ENCODE results near the gene CACNA2D3.

CACNA2D3 gene

DNA sequence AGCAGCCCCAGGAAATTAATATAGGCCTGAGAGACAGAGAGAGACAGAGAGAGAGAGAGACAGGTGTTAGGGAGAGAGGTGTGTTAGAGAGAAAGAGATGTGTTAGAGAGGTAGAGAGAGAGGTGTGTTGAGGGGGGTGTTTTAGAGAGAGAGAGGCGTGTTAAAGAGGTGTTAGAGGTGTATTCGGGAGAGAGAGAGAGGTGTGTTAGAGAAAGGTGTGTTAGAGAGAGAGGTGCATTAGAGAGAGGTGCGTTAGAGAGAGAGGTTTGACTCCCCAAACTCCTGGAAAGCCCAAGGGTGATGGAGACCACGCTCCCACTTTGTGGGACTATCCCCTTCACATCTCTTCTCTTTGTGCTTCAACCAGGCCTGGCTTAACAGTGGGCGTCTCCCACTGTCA, 95.5 kb downstream of the CACNA2D3 start:
- DNase-seq (ENCODE audit: low spot score) = no peak

DNA sequence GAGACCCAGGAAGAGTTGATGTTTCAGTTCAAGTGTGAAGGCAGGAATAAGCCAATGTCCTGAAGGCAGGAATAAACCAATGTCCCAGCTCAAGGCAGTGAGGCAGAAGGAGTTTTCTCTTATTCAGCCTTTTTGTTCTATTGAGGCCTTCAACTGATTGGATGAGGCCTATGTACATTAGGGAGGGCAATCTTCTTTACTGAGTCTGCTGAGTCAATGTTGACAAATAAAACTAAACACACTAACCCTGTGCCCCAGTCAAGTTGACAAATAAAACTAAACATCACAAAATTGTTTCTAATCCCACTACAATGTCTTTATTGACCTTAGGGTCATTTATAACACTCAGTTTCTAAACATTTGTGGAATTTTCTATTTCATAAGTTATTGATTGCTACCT, 100.0 kb downstream of the CACNA2D3 start:
- DNase-seq (ENCODE audit: low spot score) = no peak

DNA sequence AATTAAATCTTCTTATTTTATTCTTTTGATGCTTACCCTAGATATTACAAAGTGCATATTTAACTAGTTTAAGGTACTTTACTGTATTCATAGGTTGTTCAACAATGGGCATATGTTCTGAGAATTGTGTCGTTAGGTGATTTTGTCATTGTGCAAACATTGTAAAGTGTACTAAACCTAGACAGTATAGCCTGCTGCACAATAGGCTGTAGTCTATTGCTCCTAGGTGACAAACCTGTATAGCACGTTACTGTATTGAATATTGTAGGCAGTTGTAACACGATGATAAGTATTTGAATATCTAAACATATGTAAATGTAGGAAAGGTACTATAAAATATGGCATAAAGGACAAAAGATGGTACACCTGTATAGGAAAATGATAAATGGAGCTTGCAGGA, 100.7 kb downstream of the CACNA2D3 start:
- no peak for DNase-seq (ENCODE audit: low spot score)

DNA sequence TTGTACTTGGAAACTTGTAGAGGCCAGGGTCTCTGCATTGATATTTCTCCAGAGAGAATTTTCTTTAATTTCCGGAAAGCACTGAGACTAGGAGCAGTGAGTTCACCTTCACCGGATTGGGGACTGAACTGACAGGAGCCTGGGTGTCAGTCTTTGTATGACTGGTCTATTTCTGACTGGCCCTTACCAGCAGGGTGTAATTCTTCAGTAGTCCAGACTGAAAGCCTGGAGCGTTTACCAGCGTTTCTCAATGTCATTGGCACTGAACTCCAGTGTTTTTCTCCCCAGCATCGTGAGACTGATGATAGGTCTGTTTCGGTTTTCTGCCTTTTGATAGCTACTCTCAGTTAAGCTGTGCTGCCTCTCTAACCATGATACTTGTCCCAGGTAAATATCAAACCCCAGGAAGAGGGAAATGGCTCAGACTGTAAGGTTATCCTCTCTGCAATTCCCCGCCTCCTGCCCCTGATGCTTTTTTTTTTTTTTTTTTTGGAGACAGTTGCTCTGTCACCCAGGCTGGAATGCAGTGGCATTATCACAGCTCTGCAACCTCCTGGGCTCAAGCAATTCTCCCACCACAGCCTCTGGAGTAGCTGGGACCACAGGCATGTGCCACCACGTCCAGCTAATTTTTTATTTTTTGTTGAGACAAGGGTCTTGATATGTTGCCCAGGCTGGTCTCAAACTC, 103.6 kb downstream of the CACNA2D3 start:
- no peak for DNase-seq (ENCODE audit: low spot score)

DNA sequence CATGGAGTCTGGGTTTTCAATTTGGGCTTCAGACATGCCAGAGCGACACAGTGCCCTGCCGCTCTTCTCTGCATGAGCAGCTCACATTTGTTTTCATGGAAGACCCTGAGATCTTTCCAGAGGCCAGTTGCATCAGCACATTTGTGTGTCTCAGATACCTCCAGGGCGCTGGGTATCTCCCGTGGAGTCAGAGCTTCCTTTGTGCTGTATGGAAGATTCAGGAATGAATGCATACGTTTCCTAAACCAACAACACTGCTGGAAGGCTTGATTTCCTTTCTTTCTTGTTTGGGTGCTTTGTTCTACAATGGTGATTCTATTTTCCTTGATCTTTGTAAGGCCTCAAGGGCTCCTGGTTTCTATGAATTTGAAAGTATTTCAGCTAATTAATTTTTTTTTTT, 106.5 kb downstream of the CACNA2D3 start:
- DNase-seq (ENCODE audit: low spot score) = no peak

DNA sequence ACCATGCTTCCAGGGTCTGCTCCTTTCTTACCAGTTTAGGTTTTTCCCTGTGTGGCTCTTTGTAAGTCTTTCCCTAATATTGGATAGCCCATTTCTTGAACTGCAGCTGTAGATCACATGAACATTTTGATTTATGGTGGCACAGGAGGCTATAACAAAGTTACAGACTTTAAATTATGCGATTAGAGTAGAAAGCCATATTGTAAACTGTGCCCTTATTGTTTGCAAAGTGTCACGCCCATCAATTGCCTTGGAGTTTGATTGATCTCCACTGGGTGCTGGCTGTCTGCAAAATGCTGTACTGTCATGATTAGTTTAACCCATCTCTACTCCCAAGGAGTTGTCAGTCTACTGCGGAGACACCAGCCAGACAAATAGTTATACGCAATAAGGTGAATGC, 110.3 kb downstream of the CACNA2D3 start:
- DNase-seq (ENCODE audit: low spot score) = no peak

DNA sequence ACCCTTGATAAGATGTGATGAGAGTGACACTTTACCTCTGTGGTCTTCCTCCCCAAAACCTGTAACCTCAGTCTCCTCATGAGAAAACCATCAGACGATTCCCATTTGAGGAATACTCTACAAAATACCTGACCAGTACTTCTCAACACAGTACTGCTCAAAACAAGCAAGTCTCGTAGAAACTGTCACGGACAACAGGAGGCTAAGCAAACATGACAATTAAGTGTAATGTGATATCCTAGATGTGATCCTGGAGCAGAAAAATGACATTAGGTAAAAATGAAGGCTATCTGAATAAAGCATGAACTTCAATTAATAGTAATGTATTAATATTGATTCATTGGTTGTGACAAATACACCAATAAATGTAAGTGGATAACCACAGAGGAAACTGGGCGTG, 113.6 kb downstream of the CACNA2D3 start:
- no peak for DNase-seq (ENCODE audit: low spot score)

DNA sequence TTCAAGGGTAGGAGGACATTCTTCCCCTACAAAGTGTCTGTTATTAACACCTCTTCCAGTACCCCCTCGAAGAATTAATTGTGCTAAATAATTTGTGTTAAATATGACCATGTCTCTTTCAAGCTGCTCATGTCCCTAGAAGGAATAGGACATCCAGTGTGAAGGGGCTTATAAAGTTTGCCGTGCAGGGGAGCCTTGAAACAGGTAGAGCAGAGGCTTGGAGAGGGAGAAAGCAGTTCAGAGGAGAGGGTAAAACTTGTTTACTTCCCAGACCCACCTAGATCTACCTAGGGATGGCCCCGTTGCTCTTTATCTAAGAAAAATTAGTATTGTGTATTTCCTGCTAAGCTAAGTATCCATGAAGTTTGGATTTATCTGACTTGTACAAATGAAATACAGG, 114.8 kb downstream of the CACNA2D3 start:
- no peak for DNase-seq (ENCODE audit: low spot score)

DNA sequence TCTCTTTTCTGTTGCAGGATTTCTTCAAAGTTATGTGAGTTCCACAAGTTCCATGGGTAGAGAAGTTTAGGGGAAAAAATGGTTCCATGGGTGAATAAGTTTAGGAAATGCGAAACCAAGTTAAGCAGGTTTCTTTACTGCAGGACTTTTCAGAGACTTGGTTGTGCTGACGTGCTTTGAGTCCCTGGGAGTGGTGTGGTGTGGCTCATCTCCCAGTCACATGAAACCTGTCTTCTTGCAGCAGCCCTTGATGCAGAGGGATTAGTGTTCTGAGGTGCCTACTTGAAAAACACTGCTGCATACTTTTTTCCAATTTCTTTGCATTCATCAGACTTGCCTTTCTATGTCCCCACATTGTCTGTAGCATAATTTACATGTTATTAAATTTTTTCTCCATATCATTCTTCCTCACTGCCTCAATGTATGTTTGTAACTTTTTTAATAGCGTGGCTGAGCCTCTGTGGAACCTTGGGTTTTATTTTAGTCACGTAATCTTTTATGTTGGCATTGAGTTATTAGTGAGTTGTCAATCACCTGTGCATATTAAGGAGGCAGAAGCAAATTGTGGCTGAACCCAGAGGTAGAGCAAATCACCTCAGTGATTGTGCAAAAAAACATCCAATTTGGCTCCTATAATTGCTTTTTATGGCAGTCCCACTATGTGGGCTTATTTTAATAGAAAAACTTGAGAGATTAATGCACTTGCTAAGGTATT, 115.6 kb downstream of the CACNA2D3 start:
- DNase-seq (ENCODE audit: low spot score) = no peak

DNA sequence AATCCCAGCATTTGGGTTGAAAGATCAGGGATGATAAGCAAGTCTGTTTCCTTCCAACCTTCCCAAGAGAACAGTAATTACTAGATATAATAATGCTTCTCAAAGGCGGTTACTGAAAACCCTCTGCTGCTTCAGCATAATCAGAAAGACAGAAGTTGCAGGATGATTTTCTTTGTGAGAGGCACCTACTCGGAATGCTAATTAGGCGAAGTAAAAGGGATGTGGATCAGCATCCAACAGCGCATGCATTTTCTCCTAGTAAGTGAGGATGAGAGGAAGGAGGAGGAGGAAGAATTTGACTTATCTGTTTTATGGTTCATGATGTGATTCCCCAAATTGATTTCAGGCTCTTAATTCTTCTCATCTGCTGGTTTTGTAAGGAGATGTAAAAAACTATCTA, 118.0 kb downstream of the CACNA2D3 start:
- DNase-seq (ENCODE audit: low spot score) = no peak

DNA sequence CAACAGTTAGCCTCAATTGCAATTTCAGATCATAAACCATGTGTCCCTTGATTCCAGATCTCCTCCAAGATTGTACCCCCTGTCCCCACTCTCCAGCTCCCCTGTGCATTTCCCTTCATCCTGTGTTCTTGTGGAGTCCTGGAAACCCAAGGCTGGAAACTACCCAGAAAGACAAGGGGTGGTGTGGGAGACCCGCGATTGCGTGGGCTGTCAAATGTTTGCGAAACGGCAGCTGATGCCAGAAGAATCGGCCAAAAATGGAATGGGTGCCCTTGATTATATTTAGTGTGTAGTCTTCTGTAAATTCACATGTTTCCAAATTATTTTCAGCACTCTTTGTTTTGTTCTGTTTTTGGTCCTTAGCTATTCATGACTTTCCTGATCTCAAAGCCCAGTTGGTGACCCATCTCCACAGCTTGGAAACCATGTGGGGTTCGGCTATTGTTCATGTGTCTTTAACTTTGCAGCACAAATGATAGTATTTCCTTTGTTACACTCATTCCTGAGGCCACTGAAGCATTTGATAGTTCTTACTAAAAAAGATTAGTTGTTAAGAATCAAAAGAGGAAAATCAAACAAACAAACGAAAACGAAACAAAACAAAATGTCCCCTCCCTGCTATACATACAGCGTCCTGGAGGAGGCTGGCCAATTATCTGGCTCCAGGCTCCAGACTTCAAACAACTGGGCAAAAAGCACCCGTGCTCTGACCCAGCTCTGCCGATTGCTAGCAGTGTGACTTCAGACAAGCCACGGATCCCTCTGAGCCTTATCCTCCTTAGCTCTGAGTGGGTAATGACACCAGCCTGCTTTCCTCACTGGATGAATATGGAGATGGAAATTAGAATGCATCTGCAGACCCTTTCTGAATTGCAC, 120.9 kb downstream of the CACNA2D3 start:
- no peak for DNase-seq (ENCODE audit: low spot score)

DNA sequence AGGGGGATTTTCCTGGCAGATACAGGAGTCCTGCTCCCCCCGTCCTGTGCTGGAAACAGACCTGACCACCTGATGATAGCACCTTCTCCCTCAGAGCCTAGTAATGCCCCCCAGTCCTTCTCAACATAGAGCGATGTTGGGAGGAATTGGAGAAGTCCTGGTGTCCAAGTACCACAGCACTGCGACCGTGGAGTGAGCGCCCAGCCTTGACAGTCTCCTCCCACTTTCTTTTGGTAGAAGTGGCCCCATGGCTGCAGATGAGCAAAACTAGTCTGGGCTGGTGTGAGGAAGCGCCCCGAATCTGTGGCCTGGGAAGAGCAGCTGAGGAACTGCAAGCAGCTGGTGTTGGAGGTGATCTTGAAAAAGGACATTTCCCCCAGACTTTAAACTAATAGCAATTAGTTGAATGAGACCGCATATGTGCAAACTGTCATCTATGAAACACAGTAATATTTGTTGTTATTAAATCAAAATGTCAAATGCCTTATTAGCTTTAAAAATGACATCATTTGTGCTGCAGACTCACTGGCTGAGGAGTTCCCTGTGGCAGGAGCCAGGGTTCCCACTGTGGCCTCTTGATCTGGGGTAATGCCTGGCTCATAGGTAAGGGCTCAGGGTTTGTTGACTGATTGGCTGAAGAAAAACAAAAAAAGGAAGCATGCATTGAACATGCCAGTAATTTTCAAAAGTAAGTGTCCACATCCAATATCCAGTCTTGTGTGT, 121.8 kb downstream of the CACNA2D3 start:
- no peak for DNase-seq (ENCODE audit: low spot score)

DNA sequence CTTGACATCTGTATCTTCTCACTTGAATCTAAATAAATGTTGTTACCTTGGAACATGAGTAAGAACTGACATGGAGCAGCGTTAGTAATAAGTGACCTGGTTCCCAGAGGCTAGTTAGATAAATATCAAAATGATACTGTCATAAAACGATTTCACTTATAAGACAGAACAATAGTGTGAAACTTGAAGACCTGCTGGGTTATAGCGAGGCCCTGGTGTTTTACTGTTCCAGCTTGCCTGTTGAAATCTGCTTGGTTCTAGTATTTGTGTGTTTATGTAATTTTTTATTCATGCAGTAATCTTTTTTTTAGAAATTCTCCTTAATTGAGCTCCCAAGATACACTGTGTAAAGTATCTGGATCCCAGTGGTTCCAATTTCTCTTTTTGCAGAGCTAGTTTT, 129.4 kb downstream of the CACNA2D3 start:
- DNase-seq (ENCODE audit: low spot score) = no peak

DNA sequence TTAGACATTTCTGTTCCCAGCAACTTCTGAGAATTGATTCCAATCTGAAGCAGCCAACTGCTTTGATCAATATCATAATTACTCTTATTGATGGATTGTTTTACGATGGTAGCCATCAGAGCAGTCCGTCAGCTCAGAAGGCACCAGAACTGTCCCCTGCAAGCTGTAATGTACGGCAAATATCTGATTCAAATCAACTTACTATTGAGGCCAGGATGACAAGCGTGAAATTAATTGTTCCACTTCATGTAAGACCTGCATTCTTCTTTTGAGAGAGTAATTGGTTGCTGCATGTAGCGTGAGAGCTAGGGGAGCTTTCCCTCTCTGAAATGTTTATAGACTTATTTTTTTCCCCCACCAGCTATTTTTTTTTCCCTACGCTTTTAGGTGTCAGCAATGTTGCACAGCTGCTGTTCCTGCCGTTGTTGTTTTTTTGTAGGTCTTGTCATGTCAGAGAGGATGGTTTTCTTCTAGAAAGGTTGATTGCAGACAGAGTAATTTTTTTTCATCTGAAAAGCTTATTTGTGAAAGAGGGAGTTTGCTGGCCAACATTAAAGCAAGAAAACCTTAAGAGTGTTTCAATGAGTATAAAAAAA, 134.9 kb downstream of the CACNA2D3 start:
- DNase-seq (ENCODE audit: low spot score) = no peak

DNA sequence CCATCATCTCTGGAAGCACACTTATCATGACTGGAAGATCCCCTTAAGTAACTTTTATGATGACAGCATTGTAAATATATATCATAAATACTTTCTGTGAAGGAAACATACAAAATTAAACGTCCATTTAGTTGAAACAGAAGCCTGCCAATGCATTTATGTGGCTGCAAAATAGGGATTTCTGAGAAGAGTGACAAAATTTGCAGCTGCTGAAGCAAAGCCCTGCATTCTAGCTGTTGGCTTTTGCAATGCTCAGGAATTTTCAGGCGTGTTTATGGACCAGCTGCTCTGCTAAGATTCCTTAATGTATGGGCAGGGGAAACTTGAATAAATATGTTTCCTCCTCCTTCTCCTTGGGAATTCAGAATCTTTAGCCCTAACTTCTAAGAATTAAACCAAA, 137.3 kb downstream of the CACNA2D3 start:
- DNase-seq (ENCODE audit: low spot score) = no peak

DNA sequence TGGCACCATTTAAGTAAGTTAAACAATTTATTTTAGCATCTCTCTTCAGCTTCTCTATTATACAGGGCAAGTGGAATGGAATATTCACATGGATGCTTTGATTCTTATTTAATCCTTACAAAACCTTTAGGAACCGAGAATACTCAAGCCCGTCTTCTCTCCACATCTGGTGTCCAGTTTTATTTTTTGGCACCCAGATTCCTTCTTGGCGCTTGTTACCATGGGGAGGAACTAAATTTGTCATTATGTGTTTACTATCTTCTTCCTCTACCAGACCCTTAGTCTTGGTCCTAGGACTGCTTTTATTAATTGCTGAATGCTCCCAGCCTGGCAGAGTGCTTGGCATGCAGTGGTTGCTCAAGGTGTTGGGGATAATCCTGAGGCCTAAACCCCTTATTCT, 138.8 kb downstream of the CACNA2D3 start:
- DNase-seq (ENCODE audit: low spot score) = no peak

DNA sequence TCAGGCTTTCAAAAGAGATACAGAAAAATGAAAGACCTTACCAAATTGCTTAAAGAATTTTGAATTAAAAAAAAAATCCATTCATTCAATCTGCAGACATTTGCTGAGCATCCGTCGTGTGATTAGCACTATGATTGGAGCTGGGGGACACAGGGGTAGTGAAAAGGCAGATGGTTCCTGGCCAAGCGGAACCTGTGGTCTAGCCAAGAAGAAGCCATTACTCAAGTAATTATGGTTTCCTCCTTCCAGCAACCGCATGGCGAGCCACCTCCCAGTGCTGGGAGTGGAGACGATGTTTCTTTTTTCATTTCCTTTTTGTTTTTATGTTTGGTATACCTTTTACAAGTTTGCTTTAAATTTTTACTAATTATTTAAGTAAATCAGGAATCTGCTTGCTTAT, 140.2 kb downstream of the CACNA2D3 start:
- no peak for DNase-seq (ENCODE audit: low spot score)

DNA sequence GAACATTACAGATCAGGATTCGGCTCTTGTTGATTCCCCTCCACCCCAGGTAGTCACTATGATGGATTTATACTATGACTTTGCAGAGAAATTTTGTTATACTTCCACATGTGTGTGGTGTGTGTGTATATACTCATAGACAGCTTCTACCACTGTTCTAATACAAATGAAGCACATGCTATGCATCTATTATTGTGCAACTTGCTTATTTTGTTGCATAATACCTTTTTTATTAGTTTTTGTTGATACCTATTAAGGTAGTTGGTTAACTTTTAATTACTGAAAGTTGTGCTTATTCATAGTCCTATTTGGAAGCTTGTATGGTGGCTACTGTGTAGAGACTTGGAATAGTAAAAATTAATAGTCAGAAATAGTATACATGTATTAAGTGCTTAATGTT, 140.6 kb downstream of the CACNA2D3 start:
- DNase-seq (ENCODE audit: low spot score) = no peak

DNA sequence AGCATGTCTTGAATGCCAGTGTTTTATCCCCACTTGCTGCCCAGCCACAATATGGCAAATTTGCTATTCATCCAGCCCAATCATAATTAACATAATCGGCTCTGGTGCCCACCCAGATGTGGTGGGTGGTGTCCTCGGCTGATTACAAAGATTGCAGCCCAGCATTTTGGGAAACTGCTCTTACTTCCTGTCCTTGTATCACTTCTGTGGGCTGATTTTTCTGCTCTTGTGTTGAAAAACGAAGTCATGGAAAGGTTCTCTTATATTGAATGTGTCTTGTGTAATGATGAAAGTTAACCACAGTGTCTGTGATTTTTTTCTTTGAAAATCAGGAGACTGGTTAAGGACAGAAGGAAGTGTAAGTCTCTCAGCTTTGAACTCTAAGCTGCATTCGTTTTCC, 141.7 kb downstream of the CACNA2D3 start:
- no peak for DNase-seq (ENCODE audit: low spot score)

DNA sequence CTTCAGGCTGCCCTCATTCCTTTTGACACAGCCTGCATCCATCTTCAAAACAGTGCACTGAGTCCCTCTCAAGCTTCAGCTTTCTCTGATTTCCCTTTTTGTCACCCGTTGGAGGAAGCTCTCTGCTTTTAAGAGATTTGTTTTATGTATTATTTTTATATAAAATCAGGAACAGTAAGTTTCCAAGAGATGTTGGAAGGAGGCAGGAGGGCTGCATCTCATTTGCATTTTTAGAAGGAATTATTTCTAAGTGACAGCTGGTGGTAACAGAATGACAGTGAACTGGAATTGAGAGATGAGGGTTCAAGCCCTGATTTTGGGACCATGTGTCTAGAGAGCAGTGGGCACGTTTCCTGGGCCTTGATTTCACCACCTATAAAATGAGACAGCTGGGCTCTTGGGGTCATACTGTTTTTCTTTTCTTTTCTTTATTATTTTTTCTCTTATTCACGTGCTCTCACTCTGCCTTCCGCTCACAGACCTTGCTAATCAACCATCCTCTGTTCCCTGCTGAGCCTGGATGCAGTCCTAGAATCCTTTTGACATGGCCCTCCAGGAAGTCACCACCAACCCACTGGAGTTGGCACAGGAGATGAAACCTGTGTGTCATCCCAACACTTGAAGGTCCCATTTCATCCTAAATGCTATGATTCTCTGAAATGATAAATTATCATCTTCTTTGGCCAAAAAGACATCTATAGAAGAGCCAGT, 148.6 kb downstream of the CACNA2D3 start:
- no peak for DNase-seq (ENCODE audit: low spot score)

DNA sequence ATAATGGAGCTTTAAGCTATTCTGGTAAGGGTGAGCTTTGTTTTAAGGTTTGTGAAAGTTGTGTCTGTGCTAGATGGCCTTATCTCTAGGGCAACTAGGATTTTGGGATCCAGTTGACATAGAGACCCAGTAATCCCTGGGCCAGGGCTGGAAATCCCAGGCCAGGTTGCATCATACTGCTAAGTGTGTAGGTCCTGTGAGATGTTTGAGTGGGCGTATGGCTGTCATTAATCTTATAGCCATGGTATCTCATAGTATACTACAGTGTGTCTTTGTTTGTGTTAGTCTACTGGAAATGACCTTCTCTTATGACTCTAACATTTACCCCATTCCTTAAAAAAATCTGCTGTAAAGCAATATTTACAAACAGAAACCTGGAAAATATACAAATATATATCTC, 151.4 kb downstream of the CACNA2D3 start:
- no peak for DNase-seq (ENCODE audit: low spot score)

Data from ecto neural progenitor cell (in vitro differentiated cells).